Osteocyte (in vitro differentiated cells): Measurements from ENCODE around the gene ANXA10. TPM values are rescaled to one million over a fixed set of nuclear protein-coding genes. Genes with fewer than 3 reads are reported as not detected.

Source experiments
- DNase-seq: peaks from one replicate; pipeline ENCODE4 v3.0.0; 2021; ENCODE audit warnings: mixed read lengths; ENCODE audit not compliant: unreplicated experiment; ENCODE audit errors: extremely low spot score
- H3K27ac Mint-ChIP-seq: one replicate; pipeline ENCODE4 v1.8.0; 2021; ENCODE audit warnings: mild to moderate bottlenecking, mixed read lengths; ENCODE audit not compliant: unreplicated experiment
- H3K27me3 Mint-ChIP-seq: one replicate; pipeline ENCODE4 v1.8.0; 2021; ENCODE audit warnings: mixed read lengths; ENCODE audit not compliant: unreplicated experiment
- H3K36me3 Mint-ChIP-seq: one replicate; pipeline ENCODE4 v1.8.0; 2021; ENCODE audit warnings: mixed read lengths; ENCODE audit not compliant: unreplicated experiment
- H3K4me1 Mint-ChIP-seq: one replicate; pipeline ENCODE4 v1.8.0; 2021; ENCODE audit warnings: mixed read lengths; ENCODE audit not compliant: unreplicated experiment
- H3K4me3 Mint-ChIP-seq: one replicate; pipeline ENCODE4 v1.8.0; 2021; ENCODE audit warnings: mild to moderate bottlenecking, moderate library complexity, mixed read lengths; ENCODE audit not compliant: unreplicated experiment
- H3K9me3 Mint-ChIP-seq: one replicate; pipeline ENCODE4 v1.8.0; 2021; ENCODE audit warnings: mixed read lengths; ENCODE audit not compliant: unreplicated experiment
- CTCF ChIP-seq: fragments of 200-600 bp; sonication (generic); IDR thresholded peaks from 2 replicates; pipeline ENCODE4 v1.5.0; 2021; ENCODE audit warnings: antibody characterized with exemption, mild to moderate bottlenecking, moderate library complexity
- total RNA-seq: library from RNA; stranded (reverse); gene quantifications from 2 replicates; pipeline ENCODE4 v1.2.1, GENCODE V29; 2021

ANXA10 gene
- total RNA-seq, 1 donor from 2014 or later = not detected

DNA sequence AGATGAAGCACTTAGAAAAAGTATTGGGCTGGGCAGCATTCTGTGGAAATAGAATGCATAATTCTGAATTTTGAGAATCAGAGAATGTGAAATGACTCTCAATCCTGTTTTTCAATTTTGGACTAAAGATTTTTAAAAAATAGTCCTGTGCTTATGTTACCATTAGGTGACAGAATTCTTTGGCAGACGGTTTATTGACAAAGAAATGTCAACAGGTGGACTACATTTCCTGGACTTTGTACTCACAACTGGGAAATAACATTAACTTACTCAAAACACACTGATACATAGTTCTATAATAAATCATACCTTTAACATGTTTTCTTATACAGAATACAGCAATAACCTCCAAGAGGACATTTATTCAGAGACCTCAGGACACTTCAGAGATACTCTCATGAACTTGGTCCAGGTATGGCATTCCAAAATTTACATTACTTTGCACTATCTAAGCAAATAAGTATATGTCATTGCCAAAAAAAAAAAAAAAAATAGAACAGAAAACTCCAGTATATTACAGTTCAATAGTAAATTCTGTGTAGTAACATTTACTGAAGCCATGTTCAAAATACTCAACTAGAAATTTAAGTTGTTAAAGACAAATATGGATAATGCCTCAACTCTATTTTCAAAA, 72.7 kb downstream of the ANXA10 start:
- no peak overlapping the region for H3K4me3 Mint-ChIP-seq
- no peak overlapping the region for H3K27ac Mint-ChIP-seq
- no peak for DNase-seq
- H3K27me3 Mint-ChIP-seq = peaks cover 8% of the 10 kb centered on the region
- H3K9me3 Mint-ChIP-seq = peaks cover 12% of the 10 kb centered on the region
- TF ChIP-seq CTCF = no peak
- H3K36me3 Mint-ChIP-seq = peaks cover 4% of the 10 kb centered on the region
- H3K4me1 Mint-ChIP-seq = no peaks in the 10 kb centered on the region

DNA sequence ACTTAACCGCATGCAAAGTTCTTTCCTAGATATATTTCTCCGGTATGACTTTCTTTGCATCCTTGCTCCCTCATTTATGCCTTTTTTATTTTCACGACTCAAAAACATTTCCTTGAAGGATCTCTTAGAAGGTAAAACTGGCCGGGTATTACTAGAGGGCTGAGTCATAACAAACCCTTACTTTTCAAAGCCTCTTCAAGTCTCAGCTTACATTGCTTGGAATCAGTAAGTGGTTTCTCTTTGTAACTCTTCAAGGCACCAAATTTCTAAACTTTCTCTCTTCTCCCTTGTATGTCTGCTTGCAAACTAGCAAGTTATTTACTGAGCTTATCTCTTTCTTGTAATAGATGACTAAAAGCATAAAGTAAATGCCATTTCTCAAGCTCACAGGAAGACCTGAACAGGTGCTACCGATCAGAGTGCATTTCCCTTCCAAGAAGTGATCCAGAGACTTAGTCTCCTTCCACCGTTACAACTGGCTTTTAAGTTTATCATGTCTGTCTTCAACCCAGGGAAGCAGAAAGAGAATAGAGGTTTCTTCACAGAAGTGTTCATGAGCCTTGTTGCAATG, 75.5 kb downstream of the ANXA10 start:
- Mint-ChIP-seq H3K27me3 (peaks cover 13% of the 10 kb centered on the region), H3K36me3 (no peaks in the 10 kb centered on the region), H3K27ac (no peak overlapping the region), H3K9me3 (no peaks in the 10 kb centered on the region), H3K4me1 (no peaks in the 10 kb centered on the region), H3K4me3 (no peak overlapping the region)
- no peak for DNase-seq
- TF ChIP-seq CTCF = no peak

DNA sequence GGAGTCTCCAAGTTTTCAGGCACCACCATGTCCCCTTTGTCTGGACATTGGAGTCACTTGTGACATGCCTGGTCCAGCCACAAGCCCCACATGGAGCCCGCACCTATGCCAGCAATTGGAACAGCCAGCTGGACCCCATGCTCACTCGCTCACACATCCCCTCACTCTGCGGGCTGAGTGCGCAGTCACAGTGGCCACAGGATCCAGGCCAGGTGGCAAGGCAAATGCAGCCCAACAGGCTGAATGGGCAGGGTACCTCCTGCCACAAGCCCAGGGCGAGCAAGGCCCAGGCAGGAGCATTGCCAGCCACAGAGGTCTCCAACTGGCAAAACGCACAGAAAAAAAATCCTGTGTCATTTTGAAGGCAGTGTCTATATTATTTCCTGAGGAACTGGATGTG, 82.0 kb downstream of the ANXA10 start:
- DNase-seq = no peak
- no peak for TF ChIP-seq CTCF

GRCh38 chr4:168177546-168178149, 85.3 kb downstream of the ANXA10 start:
- H3K4me3 Mint-ChIP-seq = no peak overlapping the region
- H3K4me1 Mint-ChIP-seq = no peaks in the 10 kb centered on the region
- no peak overlapping the region for H3K27ac Mint-ChIP-seq
- no peaks in the 10 kb centered on the region for H3K9me3 Mint-ChIP-seq
- TF ChIP-seq CTCF = no peak
- H3K36me3 Mint-ChIP-seq = no peaks in the 10 kb centered on the region
- peaks cover 9% of the 10 kb centered on the region for H3K27me3 Mint-ChIP-seq
- no peak for DNase-seq

More for the DNA sequence above, 82.0 kb downstream of the ANXA10 start:
- peaks cover 10% of the 10 kb centered on the region for H3K27me3 Mint-ChIP-seq
- no peak overlapping the region for H3K4me3 Mint-ChIP-seq
- H3K27ac Mint-ChIP-seq = no peak overlapping the region
- no peaks in the 10 kb centered on the region for H3K9me3 Mint-ChIP-seq
- no peaks in the 10 kb centered on the region for H3K36me3 Mint-ChIP-seq
- no peaks in the 10 kb centered on the region for H3K4me1 Mint-ChIP-seq
